Measurements from ENCODE around the gene CRB1.

The CRB1 gene

GRCh38 chr1:197319631-197320030 lies 51.6 kb downstream of the CRB1 start:
- no peak for DNase-seq (ENCODE audit: low read depth in 2 of 2)
- no peak overlapping the region for H3K4me3 ChIP-seq (replicated peaks in 1 of 2; ENCODE audit: low read depth in 2 of 2, low read length in 2 of 2)
- TF ChIP-seq CTCF (IDR thresholded peaks at IDR 0.05; ENCODE audit: low read depth, low read length): no peak

- peak; percentile 58 to 91 for DNase-seq (ENCODE audit: low read depth in 2 of 2)
- H3K4me3 ChIP-seq (replicated peaks in 1 of 2; ENCODE audit: low read depth in 2 of 2, low read length in 2 of 2): no peak overlapping the region
- TF ChIP-seq CTCF (IDR thresholded peaks at IDR 0.05; ENCODE audit: low read depth, low read length): no peak
These were observed 53.0 kb downstream of the CRB1 start for GRCh38 chr1:197320991-197321531.

- TF ChIP-seq CTCF (IDR thresholded peaks at IDR 0.05; ENCODE audit: low read depth, low read length): no peak
- H3K4me3 ChIP-seq (replicated peaks in 1 of 2; ENCODE audit: low read depth in 2 of 2, low read length in 2 of 2): no peak overlapping the region
- no peak for DNase-seq (ENCODE audit: low read depth in 2 of 2)
These were observed 53.8 kb downstream of the CRB1 start for GRCh38 chr1:197321811-197322210.

GRCh38 chr1:197327776-197328364 lies 59.8 kb downstream of the CRB1 start:
- H3K4me3 ChIP-seq (replicated peaks in 1 of 2; ENCODE audit: low read depth in 2 of 2, low read length in 2 of 2): no peak overlapping the region
- TF ChIP-seq CTCF (IDR thresholded peaks at IDR 0.05; ENCODE audit: low read depth, low read length): peak; percentile 66
- peak; percentile 27 to 43 for DNase-seq (ENCODE audit: low read depth in 2 of 2)

- no peak for TF ChIP-seq CTCF (IDR thresholded peaks at IDR 0.05; ENCODE audit: low read depth, low read length)
- H3K4me3 ChIP-seq (replicated peaks in 1 of 2; ENCODE audit: low read depth in 2 of 2, low read length in 2 of 2): no peak overlapping the region
- DNase-seq (ENCODE audit: low read depth in 2 of 2): no peak
These were observed 62.2 kb downstream of the CRB1 start for GRCh38 chr1:197330213-197330612.

GRCh38 chr1:197331565-197331964 lies 63.5 kb downstream of the CRB1 start:
- TF ChIP-seq CTCF (IDR thresholded peaks at IDR 0.05; ENCODE audit: low read depth, low read length): no peak
- no peak for DNase-seq (ENCODE audit: low read depth in 2 of 2)
- H3K4me3 ChIP-seq (replicated peaks in 1 of 2; ENCODE audit: low read depth in 2 of 2, low read length in 2 of 2): no peak overlapping the region

GRCh38 chr1:197333041-197333440 lies 65.0 kb downstream of the CRB1 start:
- TF ChIP-seq CTCF (IDR thresholded peaks at IDR 0.05; ENCODE audit: low read depth, low read length): no peak
- DNase-seq (ENCODE audit: low read depth in 2 of 2): no peak
- no peak overlapping the region for H3K4me3 ChIP-seq (replicated peaks in 1 of 2; ENCODE audit: low read depth in 2 of 2, low read length in 2 of 2)
